ENCODE results near the gene PIK3R1.
A peak's percentile ranks its signal among the peaks of the same experiment; 100 is the strongest.

PIK3R1 gene

GRCh38 chr5:68333649-68334552 lies 118.3 kb downstream of the PIK3R1 start:
- peak; percentile 54 for DNase-seq

- peak; percentile 66 for DNase-seq
Observed at GRCh38 chr5:68334553-68334886, 119.0 kb downstream of the PIK3R1 start.

DNA sequence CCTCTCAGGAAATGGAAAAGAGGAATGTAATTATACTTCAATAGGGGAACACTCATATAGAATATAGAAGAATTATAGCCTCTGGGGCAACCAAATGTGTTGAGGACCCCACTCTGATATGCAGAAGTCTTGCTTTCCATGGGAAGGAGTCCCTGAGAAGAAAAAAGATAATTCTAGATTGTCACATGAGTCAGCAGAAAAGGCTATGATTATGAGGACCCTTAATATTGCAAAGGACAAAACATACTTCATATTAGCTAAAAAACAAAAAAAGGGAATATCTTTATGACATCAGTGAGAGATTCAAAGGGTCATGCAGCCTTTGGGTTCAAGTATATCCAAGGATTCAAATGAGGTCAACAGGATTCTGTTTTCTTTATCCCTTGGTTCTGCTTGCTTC lies 119.5 kb downstream of the PIK3R1 start:
- no peak for DNase-seq

DNA sequence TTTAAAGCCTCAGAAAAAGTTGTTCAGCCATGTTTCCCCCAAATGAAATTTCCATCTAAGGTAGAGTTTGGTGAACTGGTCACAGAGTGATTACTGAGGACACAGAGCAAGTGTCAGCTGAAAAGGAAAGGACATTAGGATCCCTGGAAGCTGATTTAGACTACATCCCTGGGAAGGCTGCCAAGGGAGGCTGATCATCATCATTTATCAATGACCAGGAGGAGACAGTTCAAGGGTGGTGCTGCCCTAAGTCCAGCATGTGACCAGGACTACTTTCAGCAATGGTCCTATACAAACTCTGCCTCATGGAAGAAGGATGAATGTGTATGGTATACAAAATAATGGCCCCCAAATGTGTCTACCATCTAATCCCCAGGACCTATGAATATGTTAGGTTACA lies 120.6 kb downstream of the PIK3R1 start:
- DNase-seq, result no peak

GRCh38 chr5:68337235-68337634 lies 121.7 kb downstream of the PIK3R1 start:
- DNase-seq, result no peak

GRCh38 chr5:68339921-68340321 lies 124.4 kb downstream of the PIK3R1 start:
- no peak for DNase-seq

- no peak for DNase-seq
Observed at GRCh38 chr5:68341006-68341405, 125.5 kb downstream of the PIK3R1 start.

GRCh38 chr5:68342693-68343092 lies 127.1 kb downstream of the PIK3R1 start:
- DNase-seq, result no peak

GRCh38 chr5:68343421-68343826 lies 127.9 kb downstream of the PIK3R1 start:
- DNase-seq, result peak; percentile 83

GRCh38 chr5:68344447-68345111 lies 129.0 kb downstream of the PIK3R1 start:
- DNase-seq, result peak; percentile 82

DNA sequence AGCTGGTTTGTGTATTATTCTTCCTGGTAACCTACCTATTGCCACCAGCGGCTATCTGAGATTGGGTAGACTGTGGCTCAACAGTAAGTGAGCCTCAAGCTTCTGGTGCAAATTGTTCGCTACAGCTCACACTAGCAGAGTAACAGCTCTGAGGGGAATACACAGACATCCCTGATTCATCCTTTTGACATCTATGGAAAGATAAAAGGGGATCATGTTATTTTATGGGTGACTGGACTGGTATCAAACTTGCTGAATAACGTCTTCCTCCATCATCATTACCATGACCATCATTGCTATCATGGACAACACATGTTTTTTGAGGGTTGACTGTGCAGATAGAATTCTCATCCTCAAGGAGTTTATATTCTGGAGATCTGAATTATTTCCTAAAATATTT lies 129.6 kb downstream of the PIK3R1 start:
- no peak for DNase-seq

- no peak for DNase-seq
Observed at GRCh38 chr5:68345582-68345981, 130.0 kb downstream of the PIK3R1 start.

- DNase-seq, result no peak
Observed at GRCh38 chr5:68347536-68347935, 132.0 kb downstream of the PIK3R1 start.

GRCh38 chr5:68348447-68349222 lies 133.1 kb downstream of the PIK3R1 start:
- DNase-seq, result no peak

GRCh38 chr5:68350176-68350575 lies 134.6 kb downstream of the PIK3R1 start:
- no peak for DNase-seq
